Neural cell (in vitro differentiated cells): ENCODE data around the gene PUS7. TPM values are rescaled to one million over a fixed set of nuclear protein-coding genes. Genes with fewer than 3 reads are reported as not detected.

Experiments used
- H2AFZ ChIP-seq: fragments of 200-600, 300-800 bp; sonication (generic), shearing (Covaris generic); 2 replicates; pipeline ENCODE4 v1.6.0; 2014; ENCODE audit warnings: low read depth, mild to moderate bottlenecking, antibody characterized with exemption, low read length, moderate library complexity
- H3F3A ChIP-seq: fragments of 200-600 bp; shearing (Covaris generic); 2 replicates; pipeline ENCODE4 v1.6.1; 2016; ENCODE audit warnings: mild to moderate bottlenecking, moderate library complexity, mixed read lengths, antibody characterized with exemption, low read length; ENCODE audit not compliant: insufficient read depth, poor library complexity, severe bottlenecking
- H3K27ac ChIP-seq: fragments of 200-600, 300-800 bp; sonication (generic), shearing (Covaris generic); 2 replicates; pipeline ENCODE4 v1.5.1; 2014; ENCODE audit warnings: mild to moderate bottlenecking, low read length, moderate library complexity
- H3K27me3 ChIP-seq: fragments of 300-800, 200-600 bp; sonication (generic), shearing (Covaris generic); 2 replicates; pipeline ENCODE4 v1.6.0; 2014; ENCODE audit warnings: mild to moderate bottlenecking, low read depth, low read length, moderate library complexity; ENCODE audit not compliant: insufficient read depth
- H3K36me3 ChIP-seq: fragments of 300-800, 200-600 bp; sonication (generic), shearing (Covaris generic); 2 replicates; pipeline ENCODE4 v1.5.1; 2014; ENCODE audit warnings: mild to moderate bottlenecking, antibody characterized with exemption, low read length, moderate library complexity; ENCODE audit not compliant: insufficient read depth
- H3K4me2 ChIP-seq: fragments of 300-800, 200-600 bp; sonication (generic), shearing (Covaris generic); 2 replicates; pipeline ENCODE4 v1.6.0; 2014; ENCODE audit warnings: mild to moderate bottlenecking, low read length
- H3K4me3 ChIP-seq: fragments of 300-800, 200-600 bp; sonication (generic), shearing (Covaris generic); 2 replicates; pipeline ENCODE4 v1.5.1; 2014; ENCODE audit warnings: mild to moderate bottlenecking, low read length, moderate library complexity
- H3K79me2 ChIP-seq: fragments of 200-600 bp; shearing (Covaris generic); replicated peaks from 2 replicates; pipeline ENCODE4 v1.6.0; 2014; ENCODE audit warnings: mild to moderate bottlenecking, low read length, moderate library complexity; ENCODE audit not compliant: insufficient read depth
- H3K9ac ChIP-seq: fragments of 300-800, 200-600 bp; sonication (generic), shearing (Covaris generic); 2 replicates; pipeline ENCODE4 v1.6.1; 2016; ENCODE audit warnings: mild to moderate bottlenecking, low read length, mixed read lengths
- H3K9me2 ChIP-seq: fragments of 200-600 bp; shearing (Covaris generic); 2 replicates; pipeline ENCODE4 v1.6.1; 2016; ENCODE audit warnings: mild to moderate bottlenecking, low read length, mixed read lengths; ENCODE audit not compliant: insufficient read depth
- H3K9me3 ChIP-seq: fragments of 200-600, 300-800 bp; sonication (generic), shearing (Covaris generic); 2 replicates; pipeline ENCODE4 v1.6.1; 2016; ENCODE audit warnings: mild to moderate bottlenecking, mixed run types, low read length, moderate library complexity, mixed read lengths
- H4K20me1 ChIP-seq: fragments of 200-600 bp; shearing (Covaris generic); 2 replicates; pipeline ENCODE4 v1.6.1; 2016; ENCODE audit warnings: mild to moderate bottlenecking, mixed run types; ENCODE audit not compliant: insufficient read depth
- CTCF ChIP-seq: fragments of 450-650 bp; IDR thresholded peaks from 2 replicates; pipeline ENCODE4 v1.5.1; 2014; ENCODE audit warnings: antibody characterized with exemption, mild to moderate bottlenecking, moderate library complexity; ENCODE audit not compliant: poor library complexity, severe bottlenecking
- EP300 ChIP-seq: fragments of 450-650 bp; conservative IDR thresholded peaks from 2 replicates; pipeline ENCODE4 v1.6.1; 2014; ENCODE audit warnings: antibody characterized with exemption, mild to moderate bottlenecking, moderate library complexity; ENCODE audit not compliant: poor library complexity, severe bottlenecking
- EZH2 ChIP-seq: fragments of 200-600, 300-800 bp; shearing (Covaris generic), sonication (generic); IDR thresholded peaks from 2 replicates; pipeline ENCODE4 v1.6.1; 2014; ENCODE audit warnings: antibody characterized with exemption, low read length, borderline replicate concordance, mild to moderate bottlenecking; ENCODE audit not compliant: insufficient read depth, poor library complexity, severe bottlenecking
- MXI1 ChIP-seq: fragments of 450-650 bp; conservative IDR thresholded peaks from 2 replicates; pipeline ENCODE4 v1.6.1; 2014; ENCODE audit warnings: antibody characterized with exemption, mild to moderate bottlenecking; ENCODE audit not compliant: poor library complexity, severe bottlenecking
- POLR2AphosphoS5 ChIP-seq: IDR thresholded peaks from 2 replicates; pipeline ENCODE4 v1.6.1; 2012
- RAD21 ChIP-seq: fragments of 450-650 bp; conservative IDR thresholded peaks from 2 replicates; pipeline ENCODE4 v1.6.1; 2014; ENCODE audit warnings: antibody characterized with exemption, mild to moderate bottlenecking, moderate library complexity
- REST ChIP-seq: IDR thresholded peaks from 2 replicates; pipeline ENCODE4 v1.6.1; 2012; ENCODE audit warnings: borderline replicate concordance
- SMC3 ChIP-seq: fragments of 450-650 bp; conservative IDR thresholded peaks from 2 replicates; pipeline ENCODE4 v1.6.1; 2014; ENCODE audit warnings: antibody characterized with exemption, mild to moderate bottlenecking, moderate library complexity; ENCODE audit not compliant: poor library complexity
- TAF1 ChIP-seq: IDR thresholded peaks from 2 replicates; pipeline ENCODE4 v1.6.1; 2012; ENCODE audit warnings: low read depth
- polyA plus RNA-seq: library from polyadenylated mRNA; depleted of rRNA; stranded (reverse); fragments of >200 nt; gene quantifications from 2 replicates; pipeline ENCODE4 v1.2.3, GENCODE V29; 2014

The PUS7 gene
- polyA plus RNA-seq, 1 donor from 2014 or later, result 7.5 TPM

- Histone ChIP-seq H3K27ac (no peak overlapping the region), H3K9me3 (no peaks in the 10 kb centered on the region), H3K27me3 (no peaks in the 10 kb centered on the region), H3K9me2 (no peaks in the 10 kb centered on the region), H3K79me2 (no peaks in the 10 kb centered on the region), H3K4me3 (no peak overlapping the region), H3K4me2 (no peak overlapping the region), H3K36me3 (no peaks in the 10 kb centered on the region), H3K9ac (no peak overlapping the region), H3F3A (no peaks in the 10 kb centered on the region), H2AFZ (no peak overlapping the region), H4K20me1 (no peaks in the 10 kb centered on the region)
- TF ChIP-seq EZH2 (no peak), REST (no peak), EP300 (no peak), CTCF (no peak), TAF1 (no peak), RAD21 (no peak), POLR2AphosphoS5 (no peak), MXI1 (no peak), SMC3 (no peak)
Measured at GRCh38 chr7:105497016-105497415, 25.1 kb downstream of the PUS7 start.

- Histone ChIP-seq H3K27me3 (no peaks in the 10 kb centered on the region), H3K9me2 (no peaks in the 10 kb centered on the region), H3K9ac (no peak overlapping the region), H4K20me1 (no peaks in the 10 kb centered on the region), H3F3A (no peaks in the 10 kb centered on the region), H3K36me3 (no peaks in the 10 kb centered on the region), H3K27ac (no peak overlapping the region), H3K79me2 (no peaks in the 10 kb centered on the region), H3K4me2 (no peak overlapping the region), H3K9me3 (no peaks in the 10 kb centered on the region), H2AFZ (no peak overlapping the region), H3K4me3 (no peak overlapping the region)
- TF ChIP-seq CTCF (no peak), RAD21 (no peak), SMC3 (no peak), REST (no peak), MXI1 (no peak), EZH2 (no peak), EP300 (no peak), TAF1 (no peak), POLR2AphosphoS5 (no peak)
Measured at GRCh38 chr7:105496521-105496920, 25.6 kb downstream of the PUS7 start.
